ENCODE data around the gene C12orf43. TPM values are rescaled to one million over a fixed set of nuclear protein-coding genes. Genes with fewer than 3 reads are reported as not detected.

C12orf43 gene
- total RNA-seq, 1 experiment from 2014 or later: 25.7 TPM

DNA sequence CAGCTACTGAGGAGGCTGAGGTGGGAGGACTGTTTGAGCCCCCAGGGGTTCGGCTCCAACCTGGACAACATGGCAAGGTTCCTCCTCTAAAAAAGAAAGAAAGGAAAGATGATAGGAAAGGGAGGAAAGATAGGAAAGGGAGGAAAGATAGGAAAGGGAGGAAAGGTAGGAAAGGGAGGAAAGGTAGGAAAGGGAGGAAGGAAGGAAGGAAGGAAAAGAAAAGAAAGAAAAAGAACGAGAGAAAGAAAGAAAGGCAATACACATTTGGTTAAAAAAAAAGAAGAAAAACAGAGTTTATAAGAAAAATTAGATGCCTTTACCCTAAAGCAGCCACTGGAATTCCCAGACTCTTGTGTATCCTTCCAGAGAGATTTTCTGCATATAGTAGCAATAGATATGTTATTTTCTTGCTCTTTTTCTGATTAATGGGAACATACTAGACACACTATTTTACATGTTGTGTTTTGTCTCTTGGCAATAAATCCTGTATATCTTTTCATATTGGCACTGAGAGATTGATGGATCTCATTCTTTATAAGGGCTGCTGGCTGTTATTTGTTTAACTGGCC is 25.7 kb downstream of the C12orf43 start:
- peaks cover 12% of the 10 kb centered on the region for H3K27me3 Mint-ChIP-seq (ENCODE audit: low read depth)
- H4K20me1 ChIP-seq (ENCODE audit: control insufficient read depth, insufficient read depth, insufficient read length): no peaks in the 10 kb centered on the region
- H4K5ac ChIP-seq (ENCODE audit: insufficient read length, low read depth, low read length): no peak overlapping the region
- H2AFZ ChIP-seq (ENCODE audit: low read length): no peak overlapping the region
- no peak overlapping the region for H3K14ac ChIP-seq (ENCODE audit: insufficient read depth, low read length)
- H3K23ac ChIP-seq (ENCODE audit: insufficient read length, low read depth, low read length): no peak overlapping the region
- no peak overlapping the region for H2BK120ac ChIP-seq (ENCODE audit: low read depth, low read length, poor library complexity, severe bottlenecking)
- H3K79me2 ChIP-seq (ENCODE audit: insufficient read depth, low read length): no peaks in the 10 kb centered on the region
- no peak overlapping the region for H2BK12ac ChIP-seq (ENCODE audit: insufficient read length, low read depth, low read length)
- no peak overlapping the region for H3K27ac ChIP-seq (ENCODE audit: insufficient read length, low read depth, low read length)
- H3K56ac ChIP-seq (ENCODE audit: insufficient read length, low read depth, low read length): no peak overlapping the region
- H2AK5ac ChIP-seq (ENCODE audit: insufficient read length, low read length): no peak overlapping the region
- no peaks in the 10 kb centered on the region for H3K79me1 ChIP-seq (ENCODE audit: insufficient read depth, low read depth, low read length, poor library complexity, severe bottlenecking)
- peak overlapping the region in 1 of 3 experiments; percentile 76; a peak in 1 of 7 replicates for H3K27ac Mint-ChIP-seq
- no peaks in the 10 kb centered on the region for H3K27me3 ChIP-seq (ENCODE audit: insufficient read depth, low read length)
- no peak overlapping the region for H2BK15ac ChIP-seq (ENCODE audit: low read depth, low read length)
- no CpG with 5 or more reads among the region's 2 CpGs for WGBS (ENCODE audit: extremely low coverage, insufficient read length, low lambda C conversion rate)
- no peaks in the 10 kb centered on the region for H3K4me1 Mint-ChIP-seq
- H4K91ac ChIP-seq (ENCODE audit: insufficient read length, low read depth, low read length): no peak overlapping the region
- H3T11ph ChIP-seq (ENCODE audit: low read length): no peak overlapping the region
- no peak overlapping the region for H4K8ac ChIP-seq (replicated peaks; ENCODE audit: insufficient read length, low read depth, low read length)
- no peak overlapping the region for H3K9ac ChIP-seq (ENCODE audit: extremely low read depth, insufficient read length, low read length)
- H2BK5ac ChIP-seq (ENCODE audit: insufficient read length, low read length): no peak overlapping the region
- peaks cover 0 to 6% of the 10 kb centered on the region in 2 experiments; a peak in 2 of 5 replicates for H3K9me3 Mint-ChIP-seq
- DNase-seq: no peak
- H3K4me3 Mint-ChIP-seq: no peak overlapping the region
- H3K18ac ChIP-seq (ENCODE audit: insufficient read length, low read depth, low read length): no peak overlapping the region
- H2BK20ac ChIP-seq (ENCODE audit: low read depth, low read length, poor library complexity, severe bottlenecking): no peak overlapping the region
- H3K4ac ChIP-seq (ENCODE audit: low read depth, low read length): no peak overlapping the region
- H3K4me1 ChIP-seq (ENCODE audit: insufficient read depth, low read length): no peaks in the 10 kb centered on the region
- H3K4me2 ChIP-seq (ENCODE audit: insufficient read depth, insufficient read length, low read length): no peak overlapping the region
- H3K9me3 ChIP-seq (ENCODE audit: control insufficient read depth, low read depth, low read length): no peaks in the 10 kb centered on the region
- no peaks in the 10 kb centered on the region for H3K23me2 ChIP-seq (ENCODE audit: insufficient read length, low read depth, low read length, poor library complexity, severe bottlenecking)
- TF ChIP-seq, protein P1, sequence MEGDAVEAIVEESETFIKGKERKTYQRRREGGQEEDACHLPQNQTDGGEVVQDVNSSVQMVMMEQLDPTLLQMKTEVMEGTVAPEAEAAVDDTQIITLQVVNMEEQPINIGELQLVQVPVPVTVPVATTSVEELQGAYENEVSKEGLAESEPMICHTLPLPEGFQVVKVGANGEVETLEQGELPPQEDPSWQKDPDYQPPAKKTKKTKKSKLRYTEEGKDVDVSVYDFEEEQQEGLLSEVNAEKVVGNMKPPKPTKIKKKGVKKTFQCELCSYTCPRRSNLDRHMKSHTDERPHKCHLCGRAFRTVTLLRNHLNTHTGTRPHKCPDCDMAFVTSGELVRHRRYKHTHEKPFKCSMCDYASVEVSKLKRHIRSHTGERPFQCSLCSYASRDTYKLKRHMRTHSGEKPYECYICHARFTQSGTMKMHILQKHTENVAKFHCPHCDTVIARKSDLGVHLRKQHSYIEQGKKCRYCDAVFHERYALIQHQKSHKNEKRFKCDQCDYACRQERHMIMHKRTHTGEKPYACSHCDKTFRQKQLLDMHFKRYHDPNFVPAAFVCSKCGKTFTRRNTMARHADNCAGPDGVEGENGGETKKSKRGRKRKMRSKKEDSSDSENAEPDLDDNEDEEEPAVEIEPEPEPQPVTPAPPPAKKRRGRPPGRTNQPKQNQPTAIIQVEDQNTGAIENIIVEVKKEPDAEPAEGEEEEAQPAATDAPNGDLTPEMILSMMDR (conservative IDR thresholded peaks at IDR 0.05): no peak
- H3K36me3 Mint-ChIP-seq (ENCODE audit: insufficient read depth in 1 of 3, low read depth in 3 of 3): no peaks in the 10 kb centered on the region
